HG02798 (cell line): ENCODE results near the gene MTCL3.

Source experiments
- ATAC-seq: cut with Tn5 transposase; IDR thresholded peaks from one replicate; pipeline ENCODE4 v1.9.1; 2021; ENCODE audit warnings: mild to moderate bottlenecking; ENCODE audit not compliant: unreplicated experiment, poor library complexity

The MTCL3 gene

GRCh38 chr6:127515794-127516661 is 3.1 kb downstream of the MTCL3 start:
- peak; percentile 81 for ATAC-seq

GRCh38 chr6:127515234-127515793 is 3.8 kb downstream of the MTCL3 start:
- no peak for ATAC-seq

DNA sequence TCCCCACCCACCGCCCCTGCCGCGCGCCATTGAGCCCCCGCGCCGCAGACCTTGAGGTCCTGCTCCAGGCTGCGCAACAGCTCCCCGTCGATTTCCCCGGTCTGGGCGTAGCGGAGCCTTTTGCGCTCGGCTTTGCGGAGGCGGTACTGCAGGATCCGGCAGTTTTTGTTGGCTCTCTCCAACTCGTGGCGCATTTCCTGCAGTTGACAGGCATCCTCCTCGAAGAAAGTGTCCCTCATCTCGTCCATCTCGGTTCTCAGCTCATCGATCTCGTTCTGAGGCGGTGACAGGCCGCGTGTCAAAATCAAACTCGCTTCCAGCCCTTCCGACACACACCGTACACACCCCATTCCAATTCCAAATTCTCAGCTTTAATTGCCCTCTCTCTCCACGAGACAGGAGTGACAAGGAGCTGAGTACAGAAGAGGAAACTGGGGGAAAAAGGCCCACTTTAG is 4.3 kb downstream of the MTCL3 start:
- ATAC-seq: no peak

DNA sequence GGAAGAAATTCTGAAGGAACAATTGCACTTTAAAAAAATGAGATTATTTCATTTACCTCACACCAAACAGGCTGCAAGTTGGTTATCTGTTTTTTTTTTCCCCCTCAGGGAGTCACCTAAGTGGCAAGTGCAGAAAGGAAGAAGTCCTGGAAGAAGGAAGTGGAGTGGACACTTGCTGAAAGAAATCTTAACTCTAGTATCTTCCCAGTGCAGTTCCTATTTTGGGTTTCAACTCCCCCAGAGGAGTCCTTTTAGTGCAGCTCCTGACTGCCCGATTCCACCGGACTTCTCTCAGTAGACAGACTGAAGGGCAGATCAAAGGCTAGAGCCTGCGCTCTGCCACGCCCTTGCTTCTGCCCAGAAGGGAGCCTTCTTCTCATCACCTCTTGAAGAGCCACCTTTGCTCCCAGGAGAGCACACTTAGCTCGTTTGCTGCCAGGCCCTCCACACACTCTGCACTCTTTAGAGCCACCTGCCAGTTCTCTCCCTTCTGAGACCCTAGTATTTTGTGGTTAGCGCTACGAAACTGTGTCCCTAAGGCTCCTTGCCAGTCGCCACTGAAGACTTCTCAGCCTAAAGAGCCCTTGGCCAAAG is 4.9 kb downstream of the MTCL3 start:
- no peak for ATAC-seq

DNA sequence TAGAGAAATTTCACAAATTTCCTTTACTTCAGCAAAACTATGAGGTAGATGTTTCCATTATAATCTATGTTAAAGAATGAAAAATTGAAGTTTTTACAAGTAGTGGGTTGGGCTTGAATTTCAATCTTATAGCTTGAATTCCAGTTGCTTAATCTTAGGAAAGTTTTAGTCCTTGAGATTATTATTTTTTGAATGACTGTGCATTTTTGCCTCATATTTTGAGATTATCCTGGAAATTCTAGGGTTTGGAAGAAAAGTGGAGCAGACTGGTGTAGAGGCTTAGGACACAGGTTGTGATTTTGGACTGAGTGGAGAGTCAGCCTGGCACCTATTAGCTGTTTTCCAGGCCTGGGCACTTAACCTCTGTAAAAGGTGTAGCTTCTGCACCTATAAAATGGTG is 5.7 kb downstream of the MTCL3 start:
- no peak for ATAC-seq

DNA sequence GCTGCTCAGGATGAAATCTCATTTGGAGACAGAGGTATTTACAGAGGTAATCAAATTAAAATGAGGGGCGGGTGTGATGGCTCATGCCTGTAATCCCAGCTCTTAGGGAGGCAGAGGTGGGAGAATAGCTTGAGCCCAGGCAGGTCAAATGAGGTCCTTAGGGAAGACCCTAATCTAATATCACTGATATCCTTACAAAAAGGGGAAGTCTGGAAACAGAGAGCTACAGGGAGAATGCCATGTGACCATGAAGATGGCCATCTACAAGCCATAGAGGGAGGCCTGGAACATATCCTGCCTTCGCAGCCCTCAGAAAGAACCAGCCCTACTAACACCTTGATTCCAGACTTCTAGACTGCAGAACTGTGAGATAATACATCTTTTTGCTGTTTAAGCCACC is 8.3 kb downstream of the MTCL3 start:
- no peak for ATAC-seq

DNA sequence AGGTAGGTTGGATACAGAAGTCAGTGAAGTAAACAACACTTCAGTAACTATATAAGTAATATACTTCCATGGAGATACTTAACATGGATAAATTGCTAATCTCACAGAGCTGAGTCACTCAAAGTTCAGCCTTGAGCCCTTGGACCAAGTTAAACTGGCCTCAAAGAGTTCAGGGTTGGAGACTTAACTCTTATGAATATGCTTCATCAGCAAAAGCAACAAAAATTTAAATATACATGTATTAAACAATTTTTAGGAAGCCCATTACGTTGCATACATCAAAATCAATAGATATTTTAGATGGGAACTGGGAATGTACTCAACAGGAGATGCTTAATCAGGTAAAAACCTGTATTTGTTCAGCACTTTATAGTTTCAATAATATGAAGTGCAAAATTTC is 12.2 kb downstream of the MTCL3 start:
- no peak for ATAC-seq

GRCh38 chr6:127503022-127503421 is 16.1 kb downstream of the MTCL3 start:
- ATAC-seq: no peak

- no peak for ATAC-seq
These were observed 21.7 kb downstream of the MTCL3 start for GRCh38 chr6:127497410-127497809.

DNA sequence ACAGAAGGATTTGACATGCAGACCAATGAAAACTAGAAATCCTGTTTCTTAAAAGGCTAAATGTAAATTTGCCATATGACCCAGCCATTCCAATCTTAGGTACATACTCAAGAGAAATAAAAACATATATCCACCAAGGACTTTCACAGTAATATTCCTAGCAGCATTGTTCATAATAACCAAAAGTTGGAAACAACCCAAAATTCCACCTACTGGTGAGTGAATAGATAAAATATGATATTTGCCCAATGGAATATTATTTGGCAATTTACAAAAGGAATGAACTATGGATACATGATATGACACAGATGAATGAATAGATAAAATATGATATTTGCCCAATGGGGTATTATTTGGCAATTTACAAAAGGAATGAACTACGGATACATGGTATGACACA is 22.7 kb downstream of the MTCL3 start:
- no peak for ATAC-seq

GRCh38 chr6:127494240-127494767 is 24.8 kb downstream of the MTCL3 start:
- no peak for ATAC-seq

DNA sequence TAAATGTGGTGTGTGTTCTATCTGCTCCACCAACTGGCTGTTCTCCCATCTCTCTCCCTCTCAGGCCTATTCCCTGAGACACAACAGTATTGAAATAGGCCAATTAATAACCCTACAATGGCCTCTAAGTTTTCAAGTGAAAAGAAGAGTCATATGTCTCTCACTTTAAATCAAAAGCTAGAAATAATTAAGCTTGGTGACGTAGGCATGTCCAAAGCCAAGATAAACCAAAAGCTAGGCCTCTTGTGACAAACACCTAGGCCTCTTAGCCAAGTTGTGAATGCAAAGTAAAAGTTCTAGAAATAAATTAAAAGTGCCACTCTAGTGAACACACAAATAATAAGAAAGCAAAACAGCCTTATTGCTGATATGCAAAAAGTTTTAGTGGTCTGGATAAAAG is 29.9 kb downstream of the MTCL3 start:
- no peak for ATAC-seq

GRCh38 chr6:127486934-127487333 is 32.2 kb downstream of the MTCL3 start:
- no peak for ATAC-seq

DNA sequence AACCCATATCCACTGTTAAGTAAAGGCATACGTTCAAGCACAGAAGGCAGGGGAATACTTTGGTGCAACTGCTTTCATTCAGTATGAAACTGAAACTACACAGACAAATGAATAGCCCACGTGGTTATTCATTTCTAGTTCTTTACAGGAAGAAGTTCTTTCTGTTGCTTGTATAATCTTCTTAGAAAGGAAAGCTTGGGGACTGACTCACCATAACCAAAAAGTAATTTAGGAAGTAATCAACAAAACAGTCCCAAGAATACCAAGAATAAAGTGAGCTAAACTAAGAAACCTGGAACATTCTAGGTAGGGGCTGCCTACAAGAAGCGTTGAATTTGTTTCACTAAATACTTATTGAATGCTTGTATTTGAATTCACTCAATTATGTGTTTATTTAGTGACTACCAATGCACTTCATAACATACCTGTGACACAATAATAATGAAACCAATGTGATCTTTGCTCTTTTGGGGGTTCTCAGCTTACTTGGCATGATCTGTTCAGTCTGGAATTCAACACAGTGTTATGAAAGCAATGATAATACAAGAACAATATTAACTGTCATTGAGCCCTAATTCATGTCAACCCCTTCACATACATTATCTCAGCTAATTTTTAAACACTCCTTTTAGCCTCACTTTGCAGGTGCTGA is 34.8 kb downstream of the MTCL3 start:
- peak; percentile 100 for ATAC-seq

DNA sequence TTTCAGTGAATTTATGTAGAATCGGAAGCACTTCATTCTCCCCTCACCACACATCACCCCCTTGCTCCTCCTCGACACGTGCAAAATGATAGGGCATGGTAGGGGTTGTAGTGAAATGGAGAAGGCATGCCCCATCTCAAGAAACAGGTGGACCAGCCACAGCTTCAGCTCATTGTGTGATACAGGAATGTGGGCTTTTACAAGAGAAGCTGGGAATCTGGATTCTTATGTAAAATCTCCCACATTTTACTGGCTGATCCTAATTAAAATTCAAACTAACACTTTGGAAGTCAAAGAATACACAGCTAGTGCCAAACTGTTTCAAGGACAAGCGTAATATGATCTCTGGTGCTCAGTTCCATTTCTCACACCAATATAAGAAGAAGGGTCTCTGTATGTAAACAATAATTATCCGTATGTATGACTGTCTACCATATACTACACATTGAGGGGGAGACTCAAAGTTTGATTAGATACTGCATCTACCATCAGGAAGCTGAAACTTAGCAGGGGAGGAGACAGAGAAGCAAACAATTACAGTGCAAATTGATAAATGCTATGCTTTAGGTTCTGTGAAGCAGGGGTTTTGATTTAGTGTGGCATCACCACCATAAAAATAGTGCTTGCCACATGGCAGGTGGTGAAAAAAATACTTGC is 35.6 kb downstream of the MTCL3 start:
- peak; percentile 21 for ATAC-seq

- ATAC-seq: no peak
These were observed 36.8 kb downstream of the MTCL3 start for GRCh38 chr6:127482325-127482724.

- ATAC-seq: no peak
These were observed 37.5 kb downstream of the MTCL3 start for GRCh38 chr6:127481628-127482027.

DNA sequence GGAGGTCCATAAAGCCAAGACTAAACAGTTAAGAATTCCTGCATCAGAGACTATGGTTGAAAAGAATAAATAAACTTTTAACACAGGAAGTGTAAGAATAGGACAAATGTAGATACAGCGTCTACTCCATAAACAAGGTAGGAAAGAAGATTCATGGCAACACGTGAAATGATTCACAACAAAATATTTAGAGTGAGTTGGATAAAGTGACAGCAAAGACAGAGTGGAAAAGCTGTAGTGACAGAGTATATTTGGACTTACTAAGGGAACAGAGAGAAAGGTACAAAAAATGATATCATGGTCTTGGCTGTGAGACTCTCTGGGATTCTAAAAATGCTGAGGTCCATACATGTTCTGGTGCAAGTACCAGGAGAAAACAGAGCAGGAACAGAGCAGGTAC is 38.0 kb downstream of the MTCL3 start:
- no peak for ATAC-seq

- no peak for ATAC-seq
These were observed 41.5 kb downstream of the MTCL3 start for GRCh38 chr6:127477658-127478057.

- no peak for ATAC-seq
These were observed 43.3 kb downstream of the MTCL3 start for GRCh38 chr6:127475823-127476176.
